Heart left ventricle (tissue), 16 donors: ENCODE measurements around the gene MB21D2. TPM values are rescaled to one million over a fixed set of nuclear protein-coding genes. Genes with fewer than 3 reads are reported as not detected.

ENCODE experiments used
- ATAC-seq, 4 donors: fragments of 200-7000 bp; cut with Tn5 transposase; one replicate each; pipeline ENCODE4 v1.9.1; 2020 to 2022; ENCODE audit warnings: moderate library complexity in 4 of 4, mild to moderate bottlenecking in 3 of 4, moderate number of reproducible peaks in 1 of 4
- DNase-seq, 5 donors: peaks; one replicate each; pipeline ENCODE4 v3.0.0-alpha.2; 2020
- H3K27ac ChIP-seq, 12 donors: fragments of 200-600 bp; sonication (generic) in 4 of 12; one replicate each; pipeline versions ENCODE4 v1.5.0 to v1.8.0; 2016 to 2022; ENCODE audit warnings: mild to moderate bottlenecking in 2 of 12
- H3K27me3 ChIP-seq, 9 donors: fragments of 200-600 bp; sonication (generic) in 2 of 9; one replicate each; pipeline versions ENCODE4 v1.5.1 to v1.8.0; 2016 to 2022; ENCODE audit warnings: mild to moderate bottlenecking in 3 of 9
- H3K36me3 ChIP-seq, 9 donors: fragments of 200-600 bp; sonication (generic) in 2 of 9; one replicate each; pipeline versions ENCODE4 v1.5.0 to v1.8.0; 2018 to 2022; ENCODE audit warnings: mild to moderate bottlenecking in 2 of 9
- H3K4me1 ChIP-seq, 12 donors: fragments of 200-600 bp; sonication (generic) in 4 of 12; one replicate each; pipeline versions ENCODE4 v1.5.0 to v1.8.0; 2016 to 2022; ENCODE audit warnings: mild to moderate bottlenecking in 3 of 12
- H3K4me3 ChIP-seq, 12 donors: fragments of 200-600 bp; sonication (generic) in 4 of 12; one replicate each; pipeline versions ENCODE4 v1.5.0 to v1.8.0; 2017 to 2022; ENCODE audit warnings: mild to moderate bottlenecking in 9 of 12, moderate library complexity in 4 of 12
- H3K9me3 ChIP-seq, 12 donors: fragments of 200-600 bp; sonication (generic) in 4 of 12; one replicate each; pipeline versions ENCODE4 v1.5.0 to v1.8.0; 2016 to 2022; ENCODE audit warnings: mild to moderate bottlenecking in 1 of 12
- CTCF ChIP-seq, 12 donors: fragments of 200-600 bp; sonication (generic) in 4 of 12; IDR thresholded peaks; one replicate each; pipeline versions ENCODE4 v1.5.0 to v1.8.0; 2018 to 2022; ENCODE audit warnings: antibody characterized with exemption in 12 of 12, mild to moderate bottlenecking in 5 of 12
- POLR2A ChIP-seq, 2 donors: fragments of 450-650 bp; IDR thresholded peaks; one replicate each; pipeline ENCODE4 v1.6.1; 2017; ENCODE audit warnings: antibody characterized with exemption in 2 of 2, mild to moderate bottlenecking in 2 of 2, moderate library complexity in 2 of 2
- WGBS, 4 donors: extraction: QIAGEN DNeasy Blood & Tissue Kit in 2 of 4; methylation state at CpG; one replicate each; pipeline versions ENCODE4 v1.1.5 to v1.1.7; 2013 to 2018; 5-methylcytosine and 5-hydroxymethylcytosine counted together
- intact Hi-C, 10 donors: fragments of 100-400 bp; cut with DNase I; formaldehyde crosslinking; loops; one replicate each; pipeline versions ENCODE4 v1.11.1 to v1.14.2; 2022
- polyA plus RNA-seq, 2 donors: library from polyadenylated mRNA; stranded (reverse); fragments of 200-250 nt; gene quantifications; one replicate each; pipeline ENCODE4 v1.2.3, GENCODE V29; 2013
- total RNA-seq, 9 donors: library from RNA; depleted of rRNA in 2 of 9; stranded (reverse); fragments of >200 nt in 2 of 9; fragmentation: NEBNext Ultra II Directional in 3 of 9; extraction: Animal tissue kit (Norgen Biotek cat#: 25700) in 3 of 9; gene quantifications; one replicate each; pipeline versions ENCODE4 v1.1.0 to v1.2.4, GENCODE V29; 2016 to 2023
- donor health status: ischemic (EF 13 %, LVEDD 7.1; RV severe dilation, severe dysfunction).
- donor health status: healthy with polysubstance abuse.
- donor health status: DM: no; HTN: yes; CAD: no.
- donor health status: DM: no; HTN: no; CAD: no.
- donor health status: ischemic (EF 25% LVEDD 6.9; RV normal size, moderate dysfunction).
- donor health status: ischemic (EF 25% LVEDD 5.7; RV mildly dilated, moderate dysfunction).
- donor health status: healthy.
- donor health status: DM: yes; HTN: yes; CAD: no.
- donor health status: ischemic (EF 35%, LVEDD 5.7; RV mildly dilated, moderate dysfunction).
- donor health status: nonischemic (EF 11% LVEDD 7.7; RV severe dilation, severe dysfunction).
- donor health status: DM: yes; HTN: yes; CAD: no.
- donor health status: PGD.
- donor health status: ischemic (EF 29% LVEDD 5.4; RV normal size, mild dysfunction).
- donor health status: nonischemic (EF 23%, LVEDD 6.1; RV moderate dilation, normal function).

The MB21D2 gene
- total and polyA plus RNA-seq, 11 donors, result 0.91 to 5.0 (median 3.1) TPM

- no peaks in the 10 kb centered on the region for H3K36me3 ChIP-seq
- TF ChIP-seq CTCF (IDR thresholded peaks at IDR 0.05), result no peak
- no peak overlapping the region for H3K27ac ChIP-seq
- DNase-seq (no peak), ATAC-seq (peak in 1 of 4 donors; percentile 20)
- no peaks in the 10 kb centered on the region for H3K9me3 ChIP-seq
- H3K27me3 ChIP-seq, result no peaks in the 10 kb centered on the region
- 91 to 94% (median 93%) methylated on average over 6 of the region's 6 CpGs for WGBS, 4 donors
- intact Hi-C loops, result loop anchor here in 3 of 10 donors (1.0 to 5.0 kb wide), 3 partner anchors 239 to 338 kb away; no protein-coding TSS in a partner anchor
- no peak overlapping the region for H3K4me3 ChIP-seq
- H3K4me1 ChIP-seq, result peaks cover 0 to 10% (median 2%) of the 10 kb centered on the region in 12 donors
These were observed 111.9 kb downstream of the MB21D2 start for GRCh38 chr3:192805711-192806110.

- intact Hi-C loops, result loop anchor here in 5 of 10 donors (2.0 to 5.0 kb wide), 3 partner anchors 237 to 337 kb away; no protein-coding TSS in a partner anchor
- TF ChIP-seq CTCF (IDR thresholded peaks at IDR 0.05) (no peak), POLR2A (IDR thresholded peaks at IDR 0.05) (no peak)
- H3K27ac ChIP-seq, result no peak overlapping the region
- DNase-seq (no peak), ATAC-seq (no peak)
- peaks cover 0 to 8% (median 1%) of the 10 kb centered on the region in 12 donors for H3K4me1 ChIP-seq
- H3K9me3 ChIP-seq, result no peaks in the 10 kb centered on the region
- no peak overlapping the region for H3K4me3 ChIP-seq
- H3K27me3 ChIP-seq, result no peaks in the 10 kb centered on the region
- 82 to 94% (median 87%) methylated on average over 2 of the region's 2 CpGs for WGBS, 4 donors
- H3K36me3 ChIP-seq, result no peaks in the 10 kb centered on the region
These were observed 113.2 kb downstream of the MB21D2 start for GRCh38 chr3:192804502-192804901.

- intact Hi-C loops, result loop anchor here (1.0 to 5.0 kb wide), 6 partner anchors 234 to 336 kb away; no protein-coding TSS in a partner anchor
- Histone ChIP-seq H3K4me3 (no peak overlapping the region), H3K9me3 (no peaks in the 10 kb centered on the region), H3K27ac (no peak overlapping the region), H3K36me3 (peaks cover 0 to 12% (median 6%) of the 10 kb centered on the region in 9 donors), H3K27me3 (no peaks in the 10 kb centered on the region), H3K4me1 (peaks cover 0 to 8% (median 1%) of the 10 kb centered on the region in 12 donors)
- TF ChIP-seq POLR2A (IDR thresholded peaks at IDR 0.05) (no peak), CTCF (IDR thresholded peaks at IDR 0.05) (peak; percentile 41 to 72 (median 60))
- 55 to 61% (median 59%) methylated on average over 7 of the region's 7 CpGs for WGBS, 4 donors
- ATAC-seq (peak in 2 of 4 donors; percentile 60 to 63), DNase-seq (no peak)
These were observed 114.4 kb downstream of the MB21D2 start for GRCh38 chr3:192802957-192803899.

GRCh38 chr3:192801985-192802384, 115.7 kb downstream of the MB21D2 start:
- Histone ChIP-seq H3K4me3 (no peak overlapping the region), H3K36me3 (peaks cover 0 to 13% (median 6%) of the 10 kb centered on the region in 9 donors), H3K27me3 (no peaks in the 10 kb centered on the region), H3K27ac (no peak overlapping the region), H3K9me3 (no peaks in the 10 kb centered on the region), H3K4me1 (peaks cover 0 to 8% (median 1%) of the 10 kb centered on the region in 12 donors)
- WGBS, 4 donors, result 88 to 92% (median 92%) methylated on average over 5 of the region's 5 CpGs
- TF ChIP-seq POLR2A (IDR thresholded peaks at IDR 0.05) (no peak), CTCF (IDR thresholded peaks at IDR 0.05) (no peak)
- ATAC-seq (no peak), DNase-seq (no peak)
- intact Hi-C loops, result loop anchor here (1.0 to 5.0 kb wide), 8 partner anchors 233 to 335 kb away; no protein-coding TSS in a partner anchor
